ENCODE data around the gene IRGC.
A peak's percentile ranks its signal among the peaks of the same experiment; 100 is the strongest.

IRGC gene

GRCh38 chr19:43691755-43692154, 24.1 kb upstream of the IRGC start:
- no peak for DNase-seq

- no peak for DNase-seq
These were observed 23.5 kb upstream of the IRGC start for GRCh38 chr19:43692385-43692784.

- DNase-seq, result no peak
These were observed 23.0 kb upstream of the IRGC start for GRCh38 chr19:43692877-43693276.

GRCh38 chr19:43694553-43694952, 21.3 kb upstream of the IRGC start:
- no peak for DNase-seq

GRCh38 chr19:43695985-43696704, 19.7 kb upstream of the IRGC start:
- no peak for DNase-seq

DNA sequence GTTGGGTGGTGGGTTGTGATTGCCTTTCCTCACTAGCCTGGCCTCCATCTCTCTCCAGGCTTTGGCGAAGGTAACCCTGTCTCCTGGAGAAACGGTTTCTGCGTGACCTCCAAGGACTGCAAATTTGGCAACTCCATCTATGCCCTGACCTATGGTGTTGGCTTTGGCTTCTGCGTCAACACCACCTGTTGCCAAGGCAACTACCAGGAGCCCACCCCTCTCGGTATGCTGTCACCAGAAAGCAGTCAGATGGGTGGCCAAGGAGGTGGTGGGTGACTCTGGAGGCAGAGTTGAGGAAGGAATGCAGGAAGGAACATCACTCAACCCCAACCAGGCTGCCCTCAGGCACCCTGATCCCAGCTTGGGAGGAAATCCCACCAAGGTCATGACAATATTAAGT, 18.6 kb upstream of the IRGC start:
- no peak for DNase-seq

DNA sequence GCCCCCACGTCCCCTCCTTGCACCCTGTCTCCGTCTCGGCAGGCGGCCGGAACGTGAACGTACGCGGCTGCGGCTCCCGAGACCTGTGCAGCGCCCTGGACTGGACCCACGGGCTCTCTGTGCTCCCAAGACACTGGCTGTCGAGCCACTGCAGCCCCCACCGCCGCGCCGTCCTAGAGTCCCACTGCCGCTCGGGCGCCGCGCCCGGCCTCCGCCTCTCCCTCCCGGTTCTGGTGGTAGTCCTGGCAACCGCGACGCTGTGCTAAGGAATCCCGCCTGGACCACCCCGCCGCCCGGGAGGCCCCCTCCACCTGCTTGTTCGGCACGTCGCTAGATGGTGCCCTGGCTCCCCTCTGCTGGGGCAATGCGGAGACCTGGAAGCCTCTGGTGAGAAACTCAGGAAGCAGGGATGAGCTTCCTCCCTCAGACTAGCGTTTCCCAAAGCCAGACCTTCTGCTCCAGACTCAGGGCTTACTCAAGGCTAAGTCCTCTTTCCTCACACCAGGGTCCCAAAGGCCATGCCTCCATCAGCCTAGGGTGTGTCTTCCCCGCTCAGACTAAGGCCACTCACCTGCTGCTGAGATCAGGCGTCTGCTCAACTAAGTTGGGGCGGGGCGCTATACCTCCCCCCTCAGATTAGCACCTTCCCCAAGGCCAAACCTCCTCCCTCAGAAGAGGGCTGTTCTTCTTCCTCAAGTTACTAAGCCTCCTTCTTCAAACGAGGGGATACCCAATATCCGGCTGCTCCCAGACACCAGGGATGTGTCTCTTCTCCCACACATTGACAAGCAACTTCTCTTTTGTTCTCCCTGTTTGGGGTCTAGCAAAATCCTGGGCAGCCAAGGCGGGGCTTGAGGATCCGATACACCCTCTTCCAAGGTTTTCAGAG, 16.1 kb upstream of the IRGC start:
- DNase-seq, result no peak

- DNase-seq, result peak; percentile 34 to 37
These were observed 15.4 kb upstream of the IRGC start for GRCh38 chr19:43700395-43701000.

- DNase-seq, result no peak
These were observed 11.7 kb upstream of the IRGC start for GRCh38 chr19:43704002-43704705.

DNA sequence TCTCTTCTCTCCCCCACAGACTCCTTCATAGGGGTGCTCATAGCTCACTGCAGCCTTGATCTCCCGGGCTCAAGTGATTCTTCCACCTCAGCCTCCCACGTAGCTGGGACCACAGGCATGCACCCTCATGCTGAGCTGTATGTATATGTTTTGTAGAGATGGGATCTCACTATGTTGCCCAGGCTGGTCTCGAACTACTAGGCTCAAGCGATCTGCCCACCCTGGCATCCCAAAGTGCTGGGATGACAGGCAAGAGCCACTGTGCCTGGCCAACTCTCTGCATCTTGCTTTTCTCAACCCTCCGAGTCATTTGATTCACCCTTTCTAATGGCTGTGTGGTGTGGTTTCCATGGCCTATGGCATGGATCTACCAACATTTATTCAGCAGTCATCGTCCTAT, 10.1 kb upstream of the IRGC start:
- no peak for DNase-seq

DNA sequence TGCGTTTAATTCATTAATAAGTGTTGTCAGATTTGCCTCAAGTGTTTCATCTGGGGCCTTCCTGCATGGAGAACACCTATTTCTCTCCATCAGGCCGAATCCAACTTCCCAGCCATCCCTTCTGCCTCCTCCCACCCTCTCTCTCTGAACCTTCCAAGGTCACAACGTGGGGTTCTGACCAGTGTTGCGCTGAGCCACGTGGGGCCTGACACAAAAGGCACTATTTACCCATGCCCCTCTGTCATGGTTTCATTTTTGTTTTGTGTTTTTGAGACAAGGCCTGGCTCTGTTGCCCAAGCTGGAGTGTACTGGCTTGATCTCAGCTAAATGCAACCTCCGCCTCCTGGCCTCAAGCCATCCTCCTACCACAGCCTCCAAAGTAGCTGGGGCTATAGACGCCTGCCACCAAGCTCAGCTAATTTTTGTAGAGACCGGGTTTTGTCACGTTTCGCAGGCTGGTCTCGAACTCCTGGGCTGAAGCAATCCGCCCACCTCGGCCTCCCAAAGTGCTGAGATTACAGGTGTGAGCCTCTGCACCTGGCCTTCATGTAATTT, 8.6 kb upstream of the IRGC start:
- DNase-seq, result no peak

- DNase-seq, result no peak
These were observed 7.2 kb upstream of the IRGC start for GRCh38 chr19:43708716-43709115.

DNA sequence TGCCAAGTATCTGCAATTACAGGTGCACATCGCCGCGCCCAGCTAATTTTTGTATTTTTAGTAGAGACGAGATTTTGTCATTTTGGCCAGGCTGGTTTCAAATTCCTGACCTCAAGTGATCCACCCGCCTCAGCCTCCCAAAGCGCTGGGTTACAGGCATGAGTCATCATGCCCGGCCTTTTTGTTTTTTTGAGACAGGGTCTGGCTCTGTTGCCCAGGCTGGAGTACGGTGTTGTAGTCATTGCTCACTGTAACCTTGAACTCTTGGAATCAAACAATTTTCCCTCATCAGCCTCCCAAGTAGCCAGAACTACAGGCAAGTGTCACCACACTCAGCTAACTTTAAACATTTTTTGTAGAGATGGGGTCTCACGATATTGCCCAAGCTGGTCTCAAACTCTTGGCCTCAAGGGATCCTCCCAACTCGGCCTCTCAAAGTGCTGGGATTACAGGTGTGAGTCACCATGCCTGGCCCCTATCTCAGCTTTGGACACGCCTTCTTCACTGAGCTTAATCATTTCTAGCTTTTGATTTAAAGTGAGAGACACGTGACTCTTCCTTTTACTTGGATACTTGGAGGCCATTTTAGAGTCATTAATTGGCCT, 4.0 kb upstream of the IRGC start:
- DNase-seq, result no peak

- no peak for DNase-seq
These were observed 2.7 kb upstream of the IRGC start for GRCh38 chr19:43713208-43713607.

- no peak for DNase-seq
These were observed 2.9 kb downstream of the IRGC start for GRCh38 chr19:43718627-43719377.

DNA sequence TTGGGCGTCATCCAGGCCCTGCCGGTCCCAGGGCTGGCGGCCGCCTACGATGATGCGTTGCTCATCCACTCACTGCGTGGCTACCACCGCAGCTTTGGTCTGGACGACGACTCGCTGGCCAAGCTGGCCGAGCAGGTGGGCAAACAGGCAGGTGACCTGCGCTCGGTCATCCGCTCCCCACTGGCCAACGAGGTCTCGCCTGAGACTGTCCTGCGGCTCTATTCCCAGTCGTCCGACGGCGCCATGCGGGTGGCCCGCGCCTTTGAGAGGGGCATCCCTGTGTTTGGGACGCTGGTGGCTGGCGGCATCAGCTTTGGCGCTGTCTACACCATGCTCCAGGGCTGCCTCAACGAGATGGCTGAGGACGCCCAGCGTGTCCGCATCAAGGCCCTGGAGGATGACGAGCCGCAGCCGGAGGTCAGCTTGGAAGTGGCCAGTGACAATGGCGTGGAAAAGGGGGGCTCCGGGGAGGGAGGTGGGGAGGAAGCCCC, 3.5 kb downstream of the IRGC start:
- DNase-seq, result no peak

DNA sequence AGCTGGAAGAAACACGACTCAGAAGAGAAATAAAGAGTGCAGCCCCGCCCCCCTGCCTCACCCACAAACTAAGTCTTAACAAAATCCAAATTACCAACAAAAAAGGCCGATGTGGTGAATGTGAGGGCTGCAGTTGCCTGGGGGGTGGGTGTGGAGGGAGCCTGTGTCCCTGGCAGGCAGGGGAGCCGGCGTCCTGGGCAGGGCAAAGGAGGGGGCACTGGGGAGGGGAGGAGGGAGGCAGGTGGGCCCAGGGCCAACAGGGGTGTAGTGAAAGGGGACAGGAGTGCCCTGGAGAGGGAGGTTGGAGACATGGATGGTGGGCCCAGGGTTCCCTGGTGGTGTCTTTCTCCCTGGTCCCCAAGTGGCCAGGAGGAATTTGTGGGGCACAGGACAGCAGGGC, 4.0 kb downstream of the IRGC start:
- no peak for DNase-seq

GRCh38 chr19:43720936-43721335, 5.1 kb downstream of the IRGC start:
- no peak for DNase-seq

DNA sequence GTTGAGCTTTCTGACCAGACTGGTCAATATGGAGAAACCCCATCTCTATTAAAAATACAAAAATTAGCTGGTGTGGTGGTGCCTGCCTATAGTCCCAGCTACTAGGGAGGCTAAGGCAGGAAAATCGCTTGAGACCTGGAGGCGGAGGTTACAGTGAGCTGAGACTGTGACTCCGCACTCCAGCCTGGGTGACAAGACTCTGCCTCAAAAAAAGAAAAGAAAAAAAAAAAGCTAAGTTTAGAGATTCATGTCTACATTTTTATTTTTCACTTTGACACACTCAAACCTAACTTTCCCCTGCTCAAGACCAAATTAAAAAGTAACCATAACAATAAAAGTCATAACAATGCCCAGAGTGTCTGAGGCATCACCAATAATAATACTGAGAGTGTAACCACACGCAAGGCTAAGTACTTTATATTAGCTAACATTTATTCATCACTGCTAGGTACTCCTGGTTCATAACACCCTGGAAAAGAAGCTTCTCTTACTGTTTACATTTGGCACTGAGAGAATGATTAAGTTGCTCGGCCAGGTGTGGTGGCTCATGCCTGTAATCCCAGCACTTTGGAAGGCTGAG, 5.7 kb downstream of the IRGC start:
- no peak for DNase-seq

DNA sequence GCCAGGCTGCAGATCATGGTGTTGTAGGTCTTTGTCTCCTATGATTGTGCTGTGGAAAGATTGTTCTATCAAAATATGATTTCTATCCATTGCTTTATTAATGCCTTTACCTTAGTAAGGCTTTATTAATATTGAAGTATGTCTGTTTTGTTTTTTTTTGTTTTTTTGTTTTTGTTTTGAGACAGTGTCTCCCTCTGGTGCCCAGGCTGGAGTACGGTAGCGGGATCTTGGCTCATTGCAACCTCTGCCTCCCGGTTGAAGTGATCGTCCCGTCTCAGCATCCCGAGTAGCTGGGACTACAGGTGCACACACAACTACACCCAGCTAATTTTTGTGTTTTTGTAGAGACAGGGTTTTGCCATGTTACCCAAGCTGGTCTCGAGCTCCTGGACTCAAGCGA, 7.7 kb downstream of the IRGC start:
- DNase-seq, result no peak

- DNase-seq, result no peak
These were observed 9.0 kb downstream of the IRGC start for GRCh38 chr19:43724896-43725295.

Data from hippocampal formation (tissue), 2 donors.